GM21723 (cell line): Measurements from ENCODE around the gene NHSL1.
A peak's percentile ranks its signal among the peaks of the same experiment; 100 is the strongest.

Source experiments
- ATAC-seq: cut with Tn5 transposase; IDR thresholded peaks from one replicate; pipeline ENCODE4 v1.9.1; 2021; ENCODE audit warnings: mild to moderate bottlenecking, moderate library complexity; ENCODE audit not compliant: unreplicated experiment

NHSL1 gene

GRCh38 chr6:138523347-138524210, 24.3 kb upstream of the NHSL1 start:
- ATAC-seq = no peak

GRCh38 chr6:138522611-138523010, 23.3 kb upstream of the NHSL1 start:
- no peak for ATAC-seq

- ATAC-seq = no peak
These were observed 22.5 kb upstream of the NHSL1 start for GRCh38 chr6:138521790-138522189.

- ATAC-seq = no peak
These were observed 21.2 kb upstream of the NHSL1 start for GRCh38 chr6:138520463-138520862.

GRCh38 chr6:138518054-138518453, 18.8 kb upstream of the NHSL1 start:
- ATAC-seq = no peak

- peak; percentile 93 for ATAC-seq
These were observed 18.3 kb upstream of the NHSL1 start for GRCh38 chr6:138517635-138518034.

- ATAC-seq = no peak
These were observed 16.5 kb upstream of the NHSL1 start for GRCh38 chr6:138515657-138516248.

GRCh38 chr6:138514860-138515540, 15.7 kb upstream of the NHSL1 start:
- no peak for ATAC-seq

- ATAC-seq = no peak
These were observed 13.3 kb upstream of the NHSL1 start for GRCh38 chr6:138512609-138513008.

GRCh38 chr6:138510093-138510492, 10.8 kb upstream of the NHSL1 start:
- ATAC-seq = no peak

GRCh38 chr6:138509371-138509770, 10.1 kb upstream of the NHSL1 start:
- ATAC-seq = no peak

- no peak for ATAC-seq
These were observed 9.3 kb upstream of the NHSL1 start for GRCh38 chr6:138508676-138508988.

GRCh38 chr6:138507977-138508675, 8.8 kb upstream of the NHSL1 start:
- ATAC-seq = no peak

- no peak for ATAC-seq
These were observed 5.7 kb upstream of the NHSL1 start for GRCh38 chr6:138504764-138505689.

- ATAC-seq = no peak
These were observed 4.8 kb upstream of the NHSL1 start for GRCh38 chr6:138503881-138504680.

GRCh38 chr6:138502546-138502945, 3.3 kb upstream of the NHSL1 start:
- ATAC-seq = no peak

- ATAC-seq = no peak
These were observed 1.7 kb upstream of the NHSL1 start for GRCh38 chr6:138500867-138501446.

GRCh38 chr6:138500045-138500665, 861 bp upstream of the NHSL1 start:
- no peak for ATAC-seq
